ENCODE measurements around the gene ARR3. TPM values are rescaled to one million over a fixed set of nuclear protein-coding genes. Genes with fewer than 3 reads are reported as not detected.

The ARR3 gene
- total RNA-seq, 1 experiment from 2014 or later: not detected

- Histone ChIP-seq H3K4me1 (ENCODE audit: insufficient read depth, low read length, poor library complexity, severe bottlenecking) (no peaks in the 10 kb centered on the region), H3K36me3 (ENCODE audit: insufficient read depth, low read length, poor library complexity, severe bottlenecking) (no peaks in the 10 kb centered on the region), H3K27ac (ENCODE audit: low read depth, low read length, poor library complexity, severe bottlenecking) (no peak overlapping the region), H3K4me3 (ENCODE audit: low read depth, low read length, poor library complexity, severe bottlenecking) (no peak overlapping the region), H3K27me3 (replicated peaks; ENCODE audit: insufficient read depth, low read depth, low read length, poor library complexity) (peaks cover 5% of the 10 kb centered on the region), H3K9me3 (ENCODE audit: low read depth, low read length, poor library complexity, severe bottlenecking) (no peaks in the 10 kb centered on the region)
- ChIA-PET CTCF (no interaction called here), POLR2A (ENCODE audit: low non-redundant PET) (no interaction called here)
- intact Hi-C loops (cut with micrococcal nuclease; ENCODE audit: unreplicated experiment): no loop called here
- TF ChIP-seq CTCF (conservative IDR thresholded peaks at IDR 0.05; ENCODE audit: low read depth, low read length) (no peak), EZH2 (IDR thresholded peaks at IDR 0.05; ENCODE audit: borderline replicate concordance, low read depth, low read length, poor library complexity, severe bottlenecking) (no peak)
- no TSS peak for BruUV-seq (replicated peaks)
- DNase-seq (ENCODE audit: low spot score): no peak
These were observed 14.1 kb upstream of the ARR3 start for GRCh38 chrX:70254063-70254400.

- intact Hi-C loops (cut with micrococcal nuclease; ENCODE audit: unreplicated experiment): no loop called here
These were observed 13.2 kb upstream of the ARR3 start for GRCh38 chrX:70254909-70255308.

DNA sequence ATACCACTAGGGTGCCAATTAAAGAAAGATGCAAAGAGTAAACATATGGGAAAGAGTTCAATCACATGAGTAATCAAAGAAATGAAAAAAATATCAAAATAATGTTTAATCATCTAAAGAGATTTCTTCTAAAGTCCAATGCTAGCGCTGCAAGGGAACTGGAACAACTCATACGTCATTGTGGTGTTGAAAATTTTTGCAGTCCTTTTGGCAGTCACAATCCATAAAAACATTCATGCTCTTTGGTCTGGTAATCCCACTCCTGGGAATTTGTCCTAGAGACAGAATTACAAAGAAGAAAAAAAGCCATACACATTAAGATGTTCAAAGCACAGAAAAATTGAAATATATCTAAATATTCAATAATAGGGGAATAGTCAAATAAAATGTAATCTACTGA is 12.7 kb upstream of the ARR3 start:
- intact Hi-C loops (cut with micrococcal nuclease; ENCODE audit: unreplicated experiment): no loop called here
- no TSS peak for BruUV-seq (replicated peaks)
- ChIA-PET POLR2A (ENCODE audit: low non-redundant PET) (no interaction called here), CTCF (no interaction called here)
- Histone ChIP-seq H3K4me1 (ENCODE audit: insufficient read depth, low read length, poor library complexity, severe bottlenecking) (no peaks in the 10 kb centered on the region), H3K9me3 (ENCODE audit: low read depth, low read length, poor library complexity, severe bottlenecking) (no peaks in the 10 kb centered on the region), H3K36me3 (ENCODE audit: insufficient read depth, low read length, poor library complexity, severe bottlenecking) (no peaks in the 10 kb centered on the region), H3K27me3 (replicated peaks; ENCODE audit: insufficient read depth, low read depth, low read length, poor library complexity) (peaks cover 5% of the 10 kb centered on the region), H3K4me3 (ENCODE audit: low read depth, low read length, poor library complexity, severe bottlenecking) (no peak overlapping the region), H3K27ac (ENCODE audit: low read depth, low read length, poor library complexity, severe bottlenecking) (no peak overlapping the region)
- no peak for DNase-seq (ENCODE audit: low spot score)
- TF ChIP-seq EZH2 (IDR thresholded peaks at IDR 0.05; ENCODE audit: borderline replicate concordance, low read depth, low read length, poor library complexity, severe bottlenecking) (no peak), CTCF (conservative IDR thresholded peaks at IDR 0.05; ENCODE audit: low read depth, low read length) (no peak)

More at GRCh38 chrX:70254909-70255308, 13.2 kb upstream of the ARR3 start:
- no TSS peak for BruUV-seq (replicated peaks)
- TF ChIP-seq EZH2 (IDR thresholded peaks at IDR 0.05; ENCODE audit: borderline replicate concordance, low read depth, low read length, poor library complexity, severe bottlenecking) (no peak), CTCF (conservative IDR thresholded peaks at IDR 0.05; ENCODE audit: low read depth, low read length) (no peak)
- no peak for DNase-seq (ENCODE audit: low spot score)
- CTCF ChIA-PET: no interaction called here
- Histone ChIP-seq H3K27ac (ENCODE audit: low read depth, low read length, poor library complexity, severe bottlenecking) (no peak overlapping the region), H3K27me3 (replicated peaks; ENCODE audit: insufficient read depth, low read depth, low read length, poor library complexity) (peaks cover 5% of the 10 kb centered on the region), H3K4me3 (ENCODE audit: low read depth, low read length, poor library complexity, severe bottlenecking) (no peak overlapping the region), H3K9me3 (ENCODE audit: low read depth, low read length, poor library complexity, severe bottlenecking) (no peaks in the 10 kb centered on the region), H3K4me1 (ENCODE audit: insufficient read depth, low read length, poor library complexity, severe bottlenecking) (no peaks in the 10 kb centered on the region), H3K36me3 (ENCODE audit: insufficient read depth, low read length, poor library complexity, severe bottlenecking) (no peaks in the 10 kb centered on the region)
- POLR2A ChIA-PET (ENCODE audit: low non-redundant PET): no interaction called here

Measured in A673 (cell line).